HL-60 (cell line): ENCODE results near the gene TPP2.

Experiments
- CTCF ChIP-seq: IDR thresholded peaks from one replicate; pipeline ENCODE4 v1.5.1; 2011; ENCODE audit warnings: low read length, control low read depth, inconsistent platforms; ENCODE audit not compliant: insufficient read depth
- POLR2AphosphoS5 ChIP-seq: IDR thresholded peaks from 2 replicates; pipeline ENCODE4 v1.6.1; 2012; ENCODE audit warnings: low read depth
- SPI1 ChIP-seq: IDR thresholded peaks from 2 replicates; pipeline ENCODE4 v1.6.1; 2012; ENCODE audit warnings: low read depth, mild to moderate bottlenecking, borderline replicate concordance

- TF ChIP-seq CTCF = no peak
- no peak for TF ChIP-seq POLR2AphosphoS5
- no peak for TF ChIP-seq SPI1
These were observed 13.6 kb downstream of the TPP2 start for GRCh38 chr13:102610296-102610895.
